ENCODE measurements around the gene NUDT14.

The NUDT14 gene

DNA sequence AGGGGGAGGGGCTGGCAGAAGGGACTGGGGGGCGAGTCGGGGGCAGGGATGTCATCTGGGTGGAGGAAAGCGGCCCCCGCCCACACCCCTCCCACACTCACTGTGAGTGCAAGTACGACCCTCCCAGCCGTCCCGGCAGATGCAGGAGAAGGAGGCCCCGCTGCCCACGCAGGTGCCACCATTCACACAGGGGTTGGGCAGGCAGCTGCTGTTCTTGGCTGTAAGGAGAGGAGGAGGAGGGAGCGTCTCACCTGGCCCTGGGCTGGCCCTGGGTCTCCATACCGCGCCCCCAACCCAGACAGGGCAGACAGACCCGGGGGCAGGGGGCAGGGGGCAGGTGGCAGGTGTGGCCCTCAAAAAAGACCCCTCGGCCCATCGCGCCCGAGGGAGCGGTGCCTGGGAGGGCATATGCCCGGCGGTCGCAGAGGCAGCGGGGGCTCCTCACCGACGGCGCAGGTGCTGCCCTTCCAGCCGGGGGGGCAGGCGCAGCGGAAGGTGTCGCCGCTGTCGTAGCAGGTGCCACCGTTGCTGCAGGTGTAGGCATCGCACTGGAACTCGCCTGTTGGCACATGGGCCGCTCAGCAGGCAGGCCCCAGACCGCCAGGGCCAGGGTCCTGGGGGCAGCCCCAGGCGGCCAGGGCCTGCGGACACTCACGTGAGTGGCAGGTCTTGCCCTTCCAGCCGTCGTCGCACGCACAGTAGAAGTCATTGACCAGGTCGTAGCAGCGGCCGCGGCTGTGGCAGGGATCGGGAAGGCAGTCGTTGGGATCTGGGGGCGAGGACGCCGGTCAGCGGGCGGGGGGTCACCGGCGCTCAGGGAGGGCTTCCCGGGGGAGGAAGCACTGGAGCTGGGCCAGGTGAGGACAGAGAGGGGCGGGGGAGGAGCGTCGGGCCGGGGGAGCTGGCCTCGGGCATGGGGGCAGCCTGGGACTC, 33.2 kb downstream of the NUDT14 start:
- in situ Hi-C loops (cut with MboI; ENCODE audit: low sequenced_read_pairs): no loop called here

- in situ Hi-C loops (cut with MboI; ENCODE audit: low sequenced_read_pairs): no loop called here
Observed at GRCh38 chr14:105146976-105147635, 34.0 kb downstream of the NUDT14 start.

DNA sequence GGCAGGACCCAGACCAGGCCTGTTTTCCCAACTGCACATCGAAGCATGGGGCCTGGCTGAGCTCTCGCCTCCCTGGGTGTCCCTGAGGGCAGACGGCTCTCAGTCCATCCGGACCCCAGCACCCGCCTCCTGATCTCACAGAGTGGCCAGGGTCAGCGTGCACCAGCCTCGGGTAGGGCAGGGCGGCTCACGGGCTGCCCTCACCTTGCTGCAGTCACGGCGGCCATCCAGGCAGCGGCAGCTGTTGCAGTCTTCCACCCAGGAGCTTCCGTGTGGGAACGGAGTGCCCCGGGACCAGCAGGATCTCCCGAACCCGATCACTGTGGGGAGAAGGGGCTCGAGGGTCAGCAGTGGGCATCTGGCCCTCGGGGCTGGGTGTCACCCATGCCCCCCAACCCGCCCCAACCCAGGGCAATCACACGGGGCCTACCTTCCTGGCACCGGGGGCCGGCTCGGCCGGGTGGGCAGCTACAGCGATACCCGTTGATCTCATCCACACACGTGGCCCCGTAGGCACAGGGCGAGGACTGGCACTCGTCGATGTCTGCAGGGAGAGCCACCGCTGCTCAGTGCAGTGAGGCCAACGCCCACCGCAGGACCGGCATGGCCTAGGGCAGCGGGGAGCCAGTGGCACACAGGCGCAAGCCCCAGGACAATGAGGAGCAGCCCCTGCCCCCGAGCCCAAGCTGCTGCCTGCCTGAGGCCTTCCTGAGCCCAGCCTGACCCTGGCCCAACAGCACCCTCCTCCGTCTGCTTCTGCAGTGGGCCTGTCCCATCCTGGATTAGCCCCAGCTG, 34.7 kb downstream of the NUDT14 start:
- in situ Hi-C loops (cut with MboI; ENCODE audit: low sequenced_read_pairs): no loop called here

DNA sequence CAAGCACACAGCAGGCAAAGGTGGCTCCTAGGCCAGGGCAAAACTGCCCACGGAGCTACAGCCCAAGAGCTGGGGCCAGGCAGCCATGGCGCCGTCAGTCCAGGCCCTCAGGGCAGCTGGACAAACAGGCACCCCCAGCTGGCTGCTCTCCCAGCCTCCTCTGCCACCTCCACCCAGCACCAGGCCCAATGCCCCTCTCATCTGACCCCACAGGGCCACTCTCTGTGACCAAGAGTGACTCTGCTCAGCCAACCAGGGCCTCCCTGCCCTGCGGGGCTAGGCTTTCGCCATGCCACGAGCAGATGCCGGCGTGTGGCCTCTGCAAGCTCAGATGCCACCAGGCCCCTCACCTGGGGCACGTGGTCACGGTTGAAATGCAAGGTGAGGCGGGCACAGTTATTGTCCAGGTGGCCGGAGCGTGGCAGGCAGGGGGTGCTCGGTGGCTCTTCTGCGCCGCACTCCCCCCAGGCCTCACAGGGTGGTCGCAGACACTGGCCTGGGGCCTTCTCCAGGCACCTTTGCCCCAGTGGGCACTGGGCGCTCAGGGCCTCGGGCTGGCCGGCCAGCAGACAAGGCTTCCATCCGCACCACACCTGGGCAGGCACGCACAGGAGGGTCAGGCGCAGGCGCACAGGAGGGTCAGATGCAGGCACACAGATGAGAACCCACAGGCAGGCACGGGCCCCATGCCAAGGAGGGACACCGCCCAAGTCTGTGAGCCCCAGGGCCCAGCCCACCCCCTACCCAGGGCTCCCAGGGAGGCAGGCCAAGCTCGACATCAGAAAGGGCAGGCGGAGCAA, 35.5 kb downstream of the NUDT14 start:
- in situ Hi-C loops (cut with MboI; ENCODE audit: low sequenced_read_pairs): no loop called here

GRCh38 chr14:105144666-105145380, 36.3 kb downstream of the NUDT14 start:
- in situ Hi-C loops (cut with MboI; ENCODE audit: low sequenced_read_pairs): no loop called here

- in situ Hi-C loops (cut with MboI; ENCODE audit: low sequenced_read_pairs): no loop called here
Observed at GRCh38 chr14:105144026-105144665, 37.0 kb downstream of the NUDT14 start.

GRCh38 chr14:105143451-105144025, 37.6 kb downstream of the NUDT14 start:
- in situ Hi-C loops (cut with MboI; ENCODE audit: low sequenced_read_pairs): no loop called here

- in situ Hi-C loops (cut with MboI; ENCODE audit: low sequenced_read_pairs): no loop called here
Observed at GRCh38 chr14:105142651-105143450, 38.3 kb downstream of the NUDT14 start.

DNA sequence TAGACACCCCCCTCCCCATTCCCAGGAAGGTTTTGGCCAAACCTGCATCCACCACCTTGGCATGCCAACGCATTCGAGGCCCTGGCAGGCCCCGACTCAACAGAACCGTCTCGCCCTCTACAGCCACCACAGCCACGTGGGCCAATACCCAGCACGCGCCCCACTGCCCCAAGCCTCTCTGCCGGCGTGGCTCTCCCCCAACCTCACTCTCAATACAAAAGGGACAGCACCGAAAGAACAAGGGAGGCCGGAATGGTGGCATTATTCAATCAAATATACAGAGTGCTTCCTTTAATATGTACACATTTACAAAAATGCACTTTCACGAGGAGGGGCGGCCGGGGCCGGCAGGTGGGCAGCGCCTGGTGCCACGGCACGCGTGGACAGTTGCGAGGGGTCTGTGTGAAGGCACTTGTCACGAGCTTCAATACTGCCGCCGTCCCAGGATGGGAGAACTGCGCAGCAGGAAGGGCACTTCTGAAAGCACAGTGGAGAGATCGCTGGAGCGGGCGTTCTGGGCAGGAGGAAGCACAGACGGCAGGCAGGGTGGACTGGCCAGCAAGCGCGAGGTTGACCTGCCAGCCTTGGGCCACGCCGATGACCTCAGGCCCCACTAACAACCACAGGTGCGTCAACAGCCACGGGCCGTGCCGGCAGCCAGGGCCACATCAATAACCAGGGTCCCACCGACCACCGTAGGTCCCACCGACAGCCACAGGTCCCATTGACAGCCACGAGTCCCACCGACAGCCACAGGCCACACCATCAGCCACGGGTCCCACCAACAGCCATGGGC, 39.4 kb downstream of the NUDT14 start:
- in situ Hi-C loops (cut with MboI; ENCODE audit: low sequenced_read_pairs): no loop called here

GRCh38 chr14:105141026-105141425, 40.1 kb downstream of the NUDT14 start:
- in situ Hi-C loops (cut with MboI; ENCODE audit: low sequenced_read_pairs): no loop called here

GRCh38 chr14:105140581-105140980, 40.5 kb downstream of the NUDT14 start:
- in situ Hi-C loops (cut with MboI; ENCODE audit: low sequenced_read_pairs): no loop called here

DNA sequence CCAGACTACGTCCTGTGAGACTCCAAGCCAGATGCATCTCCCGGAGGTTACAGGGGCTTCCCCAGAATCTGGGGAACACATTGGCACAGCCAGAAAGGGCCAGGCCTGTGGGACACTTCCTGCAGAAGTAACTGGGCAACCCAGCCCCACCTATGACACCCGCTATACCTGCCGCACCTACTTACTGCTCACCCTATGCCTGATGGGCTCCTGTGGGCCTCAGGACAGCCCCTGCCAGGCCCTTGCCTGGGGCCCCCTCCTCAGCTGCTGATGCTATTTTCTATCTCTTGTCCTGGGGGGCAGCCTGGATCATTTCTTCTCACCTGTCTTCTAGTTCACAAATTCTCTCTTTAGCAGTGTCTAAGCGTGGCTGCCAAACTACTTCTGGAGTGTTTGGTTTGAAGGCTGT, 41.3 kb downstream of the NUDT14 start:
- in situ Hi-C loops (cut with MboI; ENCODE audit: low sequenced_read_pairs): no loop called here

- in situ Hi-C loops (cut with MboI; ENCODE audit: low sequenced_read_pairs): no loop called here
Observed at GRCh38 chr14:105139212-105139825, 41.8 kb downstream of the NUDT14 start.

GRCh38 chr14:105138551-105139111, 42.5 kb downstream of the NUDT14 start:
- in situ Hi-C loops (cut with MboI; ENCODE audit: low sequenced_read_pairs): no loop called here

DNA sequence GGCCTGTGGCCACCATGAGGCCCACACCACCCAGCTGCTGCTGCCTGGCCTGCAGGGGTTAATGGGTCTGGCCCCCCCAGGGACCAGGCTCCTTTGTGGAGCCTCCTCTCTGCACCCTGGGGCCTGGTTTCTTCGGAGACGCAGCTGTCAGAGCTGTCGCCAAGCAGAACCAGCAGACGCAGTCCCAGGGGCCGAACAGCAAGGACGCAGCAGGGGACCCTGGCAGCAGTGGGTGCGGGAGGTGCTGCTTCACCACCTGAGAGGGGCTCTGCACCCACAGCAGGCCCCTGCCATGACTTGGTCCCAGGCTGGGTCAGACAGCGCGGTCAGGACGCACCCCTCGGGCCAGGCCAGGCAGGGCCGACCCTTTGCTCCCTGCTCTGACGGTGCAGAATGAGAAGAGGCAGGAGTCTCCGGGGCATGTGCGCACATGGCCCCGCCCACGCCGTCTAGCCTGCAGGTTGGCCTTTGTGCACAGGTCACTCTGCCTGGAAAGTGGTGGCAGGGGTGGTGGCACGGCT, 43.0 kb downstream of the NUDT14 start:
- in situ Hi-C loops (cut with MboI; ENCODE audit: low sequenced_read_pairs): no loop called here

GRCh38 chr14:105137481-105138020, 43.6 kb downstream of the NUDT14 start:
- in situ Hi-C loops (cut with MboI; ENCODE audit: low sequenced_read_pairs): no loop called here

All from hTERT RPE-1 (cell line).